HEK293T (cell line): ENCODE data around the gene RGS3.

Experiments used
- BHLHE40 ChIP-seq: fragments of 450-650 bp; IDR thresholded peaks from 2 replicates; pipeline ENCODE4 v1.6.1; 2016; ENCODE audit warnings: mild to moderate bottlenecking, moderate library complexity, borderline replicate concordance
- CTBP1 ChIP-seq: fragments of 450-650 bp; IDR thresholded peaks from 2 replicates; pipeline ENCODE4 v1.6.1; 2016; ENCODE audit warnings: borderline replicate concordance
- ELF4 ChIP-seq: fragments of 450-650 bp; IDR thresholded peaks from 2 replicates; pipeline ENCODE4 v1.6.1; 2017; ENCODE audit warnings: antibody characterized with exemption
- FOXA1 ChIP-seq: fragments of 450-650 bp; IDR thresholded peaks from 2 replicates; pipeline ENCODE4 v1.6.1; 2016; ENCODE audit warnings: mild to moderate bottlenecking
- FOXK2 ChIP-seq: fragments of 450-650 bp; IDR thresholded peaks from 2 replicates; pipeline ENCODE4 v1.6.1; 2016; ENCODE audit warnings: mild to moderate bottlenecking
- FOXM1 ChIP-seq: fragments of 450-650 bp; IDR thresholded peaks from 2 replicates; pipeline ENCODE4 v1.6.1; 2017; ENCODE audit warnings: mild to moderate bottlenecking, borderline replicate concordance
- HDGF ChIP-seq: fragments of 450-650 bp; IDR thresholded peaks from 2 replicates; pipeline ENCODE4 v1.6.1; 2017; ENCODE audit warnings: antibody characterized with exemption, borderline replicate concordance
- L3MBTL2 ChIP-seq: fragments of 450-650 bp; conservative IDR thresholded peaks from 2 replicates; pipeline ENCODE4 v1.6.1; 2016; ENCODE audit warnings: mild to moderate bottlenecking
- LEF1 ChIP-seq: fragments of 450-650 bp; IDR thresholded peaks from 2 replicates; pipeline ENCODE4 v1.6.1; 2017; ENCODE audit warnings: mild to moderate bottlenecking, borderline replicate concordance
- NFRKB ChIP-seq: fragments of 450-650 bp; IDR thresholded peaks from 2 replicates; pipeline ENCODE4 v1.6.1; 2016; ENCODE audit warnings: mild to moderate bottlenecking, moderate library complexity
- SP1 ChIP-seq: fragments of 450-650 bp; IDR thresholded peaks from 2 replicates; pipeline ENCODE4 v1.6.1; 2017
- SUZ12 ChIP-seq: fragments of 450-650 bp; IDR thresholded peaks from 2 replicates; pipeline ENCODE4 v1.6.1; 2016; ENCODE audit warnings: mild to moderate bottlenecking
- TARDBP ChIP-seq: fragments of 450-650 bp; IDR thresholded peaks from 2 replicates; pipeline ENCODE4 v1.6.1; 2016
- TF ChIP-seq, protein P1 (sequence below): fragments of 450-650 bp; IDR thresholded peaks from 2 replicates; pipeline ENCODE4 v1.6.1; 2016

- no peak for TF ChIP-seq ELF4
- TF ChIP-seq FOXA1, result no peak
- TF ChIP-seq TARDBP, result no peak
- no peak for TF ChIP-seq CTBP1
- TF ChIP-seq BHLHE40, result no peak
- no peak for TF ChIP-seq SP1
- TF ChIP-seq L3MBTL2, result no peak
- TF ChIP-seq NFRKB, result no peak
- TF ChIP-seq, protein P1, sequence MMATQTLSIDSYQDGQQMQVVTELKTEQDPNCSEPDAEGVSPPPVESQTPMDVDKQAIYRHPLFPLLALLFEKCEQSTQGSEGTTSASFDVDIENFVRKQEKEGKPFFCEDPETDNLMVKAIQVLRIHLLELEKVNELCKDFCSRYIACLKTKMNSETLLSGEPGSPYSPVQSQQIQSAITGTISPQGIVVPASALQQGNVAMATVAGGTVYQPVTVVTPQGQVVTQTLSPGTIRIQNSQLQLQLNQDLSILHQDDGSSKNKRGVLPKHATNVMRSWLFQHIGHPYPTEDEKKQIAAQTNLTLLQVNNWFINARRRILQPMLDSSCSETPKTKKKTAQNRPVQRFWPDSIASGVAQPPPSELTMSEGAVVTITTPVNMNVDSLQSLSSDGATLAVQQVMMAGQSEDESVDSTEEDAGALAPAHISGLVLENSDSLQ, result no peak
- TF ChIP-seq HDGF, result no peak
- TF ChIP-seq FOXK2, result no peak
- TF ChIP-seq SUZ12, result no peak
- no peak for TF ChIP-seq FOXM1
- TF ChIP-seq LEF1, result no peak
Measured at GRCh38 chr9:113532809-113533190, 69.3 kb downstream of the RGS3 start.
